CD4-positive, alpha-beta memory T cell (primary cell): ENCODE results near the gene BSN. TPM values are rescaled to one million over a fixed set of nuclear protein-coding genes. Genes with fewer than 3 reads are reported as not detected.
"Not testable (repeated sequence)": the region's sequence is repeated elsewhere in the genome, so short reads cannot be mapped to it uniquely, and the experiment has no call there.

Experiments
- CTCF ChIA-PET: fragments of 350-600 bp; sonication (Branson Sonifier 250); formaldehyde crosslinking; loops from one replicate; lab custom pipeline; 2021; ENCODE audit warnings: inconsistent platforms; ENCODE audit not compliant: partially characterized antibody; lab: Charles Lee
- POLR2A ChIA-PET: fragments of 350-600 bp; sonication (Branson Sonifier 250); formaldehyde crosslinking; loops from one replicate; lab custom pipeline; 2021; ENCODE audit not compliant: partially characterized antibody; lab: Charles Lee
- DNase-seq, 5 donors: peaks; one replicate each; pipeline versions ENCODE4 v3.0.0 to v3.0.0-alpha.2; 2020 to 2022; ENCODE audit warnings: mixed read lengths in 1 of 5
- H3K27ac ChIP-seq: one replicate; pipeline ENCODE4 v1.7.0; 2013; ENCODE audit warnings: low read depth, low read length
- H3K27me3 ChIP-seq: 2 replicates; pipeline ENCODE4 v1.7.0; 2013; ENCODE audit warnings: mild to moderate bottlenecking, low read length, moderate library complexity; ENCODE audit not compliant: insufficient read depth
- H3K36me3 ChIP-seq: 2 replicates; pipeline ENCODE4 v1.7.0; 2013; ENCODE audit warnings: mild to moderate bottlenecking, low read length, moderate library complexity; ENCODE audit not compliant: insufficient read depth
- H3K4me1 ChIP-seq: 2 replicates; pipeline ENCODE4 v1.7.0; 2013; ENCODE audit warnings: mild to moderate bottlenecking, low read length, moderate library complexity; ENCODE audit not compliant: insufficient read depth
- H3K4me3 ChIP-seq, 2 donors: one replicate each; pipeline ENCODE4 v1.7.0; 2013; ENCODE audit warnings: low read length in 2 of 2, mild to moderate bottlenecking in 1 of 2
- H3K9me3 ChIP-seq, 2 donors: one replicate each; pipeline ENCODE4 v1.7.0; 2013; ENCODE audit warnings: low read length in 2 of 2, control low read depth in 1 of 2; ENCODE audit not compliant: control insufficient read depth in 1 of 2
- H3K27ac Mint-ChIP-seq, 7 donors: one replicate each; pipeline ENCODE4 v1.8.0; 2020 to 2021; ENCODE audit warnings: mixed read lengths in 7 of 7, mild to moderate bottlenecking in 6 of 7, inconsistent platforms in 3 of 7, moderate library complexity in 3 of 7
- H3K27me3 Mint-ChIP-seq, 2 donors: one replicate each; pipeline ENCODE4 v1.8.0; 2020 to 2021; ENCODE audit warnings: mixed read lengths in 2 of 2
- H3K36me3 Mint-ChIP-seq, 2 donors: one replicate each; pipeline ENCODE4 v1.8.0; 2020 to 2021; ENCODE audit warnings: mixed read lengths in 2 of 2, inconsistent platforms in 1 of 2, mild to moderate bottlenecking in 1 of 2
- H3K4me1 Mint-ChIP-seq, 4 donors: one replicate each; pipeline ENCODE4 v1.8.0; 2020 to 2021; ENCODE audit warnings: mixed read lengths in 4 of 4, mild to moderate bottlenecking in 1 of 4
- H3K4me3 Mint-ChIP-seq, 8 donors: one replicate each; pipeline ENCODE4 v1.8.0; 2020 to 2021; ENCODE audit warnings: mixed read lengths in 8 of 8, mild to moderate bottlenecking in 7 of 8, moderate library complexity in 6 of 8, inconsistent platforms in 3 of 8
- H3K9me3 Mint-ChIP-seq, 8 donors: one replicate each; pipeline ENCODE4 v1.8.0; 2020 to 2021; ENCODE audit warnings: mixed read lengths in 8 of 8, mild to moderate bottlenecking in 5 of 8, inconsistent platforms in 3 of 8, moderate library complexity in 1 of 8
- intact Hi-C: fragments of 100-400 bp; cut with micrococcal nuclease; formaldehyde crosslinking; loops from one replicate; pipeline ENCODE4 v1.15.1; 2023
- polyA plus RNA-seq, 2 donors: library from polyadenylated mRNA; unstranded; fragments of 300-500 nt; fragmentation: Illumina TruSeq; gene quantifications; one replicate each; pipeline ENCODE4 v1.2.3, GENCODE V29; 2021
- total RNA-seq, 2 experiments: library from RNA; stranded (reverse); gene quantifications; one replicate each; pipeline ENCODE4 v1.2.3, GENCODE V29; 2021

BSN gene
- total and polyA plus RNA-seq, 4 experiments from 2014 or later, result 0.01 to 0.15 (median 0.06) TPM; not detected in 1

DNA sequence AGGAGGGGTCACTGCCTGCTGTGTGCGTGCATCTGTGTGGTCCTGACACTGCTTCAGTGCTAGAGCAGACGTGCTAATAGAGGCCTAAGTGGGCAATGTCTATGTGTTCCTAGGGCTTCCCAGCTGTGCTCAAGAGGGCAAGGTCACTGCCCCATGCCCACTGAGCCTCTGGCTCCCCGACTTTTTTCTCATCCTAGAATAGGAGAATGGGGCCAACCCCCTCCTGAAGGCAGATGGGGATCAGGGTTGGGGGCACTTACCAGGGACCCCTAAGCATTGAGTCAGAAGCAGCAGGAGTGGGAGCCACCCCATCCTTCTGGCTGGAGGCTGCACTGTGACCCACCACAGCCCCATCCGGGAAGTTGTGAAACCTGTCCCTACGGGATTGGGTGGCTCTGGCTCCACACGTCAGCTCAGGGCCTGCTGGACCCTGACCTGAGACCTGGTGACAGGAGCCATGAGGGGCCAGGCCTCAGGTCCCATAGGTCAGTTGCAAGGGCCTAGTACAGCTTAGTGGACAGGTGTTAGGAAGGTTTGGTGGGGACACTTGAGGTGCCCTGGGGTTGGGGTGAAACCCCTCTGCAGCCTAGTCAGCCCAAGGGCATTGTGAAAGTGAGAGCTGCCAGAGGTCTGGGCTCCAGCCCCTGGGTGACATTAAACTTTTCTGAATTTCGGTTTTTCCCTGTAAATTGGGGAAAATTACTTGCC is 134.2 kb downstream of the BSN start:
- H3K27me3 ChIP-seq, H3K27me3 Mint-ChIP-seq, DNase-seq, CTCF ChIA-PET, H3K9me3 ChIP-seq, H3K9me3 Mint-ChIP-seq, H3K36me3 ChIP-seq: not testable (repeated sequence)
- Mint-ChIP-seq H3K4me3 (peak overlapping the region; percentile 90 to 99 (median 96)), H3K4me1 (peaks cover 14 to 47% (median 30%) of the 10 kb centered on the region in 4 donors), H3K36me3 (peaks cover 0 to 15% of the 10 kb centered on the region in 2 donors), H3K27ac (peak overlapping the region; percentile 93 to 98 (median 97))
- POLR2A ChIA-PET, result interaction anchor here (1.2 to 1.8 kb wide), 4 partner anchors 9 to 149 kb away, joined by 3 to 5 read pairs (median 4); no protein-coding TSS in a partner anchor
- Histone ChIP-seq H3K4me1 (peaks cover 27% of the 10 kb centered on the region), H3K4me3 (peak overlapping the region; percentile 91 to 98), H3K27ac (peak overlapping the region; percentile 72)
- intact Hi-C loops, result loop anchor here (1.0 to 2.0 kb wide), 2 partner anchors 14 to 30 kb away; partner anchors contain the start of genes AMIGO3 and APEH

GRCh38 chr3:49689046-49689907 is 135.0 kb downstream of the BSN start, which contains the start of the genes MST1 and RNF123:
TSS of gene MST1 (minus strand) at chr3:49689474. CDS start at chr3:49688691, 783 bp downstream.
TSS of gene RNF123 (plus strand) at chr3:49689557. CDS start at chr3:49691166, 1,609 bp downstream.
- Mint-ChIP-seq H3K9me3 (no peaks in the 10 kb centered on the region), H3K27ac (peak within 1 kb of the TSS; percentile 93 to 98 (median 97))
- POLR2A ChIA-PET, result interaction anchor here (1.0 to 1.8 kb wide), 5 partner anchors 10 to 149 kb away, joined by 3 to 5 read pairs (median 4); no protein-coding TSS in a partner anchor

DNA sequence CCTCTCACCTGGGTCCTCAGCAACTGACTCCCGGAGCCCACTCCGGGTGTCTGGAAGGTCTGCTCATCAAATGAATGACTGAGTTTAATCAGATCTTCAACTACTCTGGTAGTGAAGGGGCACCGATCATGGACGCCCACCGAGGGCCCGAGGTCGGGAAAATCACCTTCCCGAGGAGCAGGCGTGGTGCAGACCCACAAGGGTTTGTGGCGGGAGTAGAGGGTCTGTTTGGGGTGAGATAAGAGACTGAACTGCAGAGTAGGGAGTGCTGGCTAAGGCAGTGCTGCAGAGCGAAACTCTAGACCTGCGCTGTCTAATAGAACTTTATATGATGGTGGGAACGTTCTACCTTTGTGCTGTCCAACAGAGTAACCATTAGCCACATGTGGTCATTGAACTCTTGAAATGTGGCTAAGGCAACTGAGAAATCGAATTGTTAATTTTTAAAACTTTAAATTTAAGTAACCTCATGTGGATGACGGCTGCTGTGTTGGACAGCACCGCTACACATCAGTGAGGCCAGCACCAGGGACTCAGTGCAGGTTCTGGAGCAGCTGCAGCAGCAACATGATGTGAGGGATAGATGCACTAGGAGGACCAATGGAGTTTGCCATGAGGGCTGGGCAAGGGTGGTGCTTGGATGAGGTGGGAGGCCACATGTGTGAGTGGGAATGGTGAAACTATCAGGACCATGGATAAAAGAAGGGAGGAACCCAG is 135.8 kb downstream of the BSN start:
- CTCF ChIA-PET, H3K36me3 ChIP-seq, H3K27me3 ChIP-seq, DNase-seq, H3K9me3 Mint-ChIP-seq, H3K9me3 ChIP-seq, H3K27me3 Mint-ChIP-seq, H3K36me3 Mint-ChIP-seq: not testable (repeated sequence)
- H3K27ac ChIP-seq, result peak overlapping the region; percentile 72
- intact Hi-C loops, result loop anchor here (1.0 to 2.0 kb wide), 2 partner anchors 16 to 29 kb away; partner anchors contain the start of genes AMIGO3 and APEH
- Mint-ChIP-seq H3K27ac (peak overlapping the region; percentile 93 to 98 (median 97)), H3K4me1 (peaks cover 16 to 52% (median 37%) of the 10 kb centered on the region in 4 donors), H3K4me3 (peak overlapping the region; percentile 90 to 99 (median 96))
- POLR2A ChIA-PET, result interaction anchor here (1.0 to 1.8 kb wide), 4 partner anchors 10 to 150 kb away, joined by 3 to 5 read pairs (median 4); no protein-coding TSS in a partner anchor
- peaks cover 27% of the 10 kb centered on the region for H3K4me1 ChIP-seq
- H3K4me3 ChIP-seq, result peak overlapping the region; percentile 91 to 98

More at GRCh38 chr3:49689046-49689907, 135.0 kb downstream of the BSN start, which contains the start of the genes MST1 and RNF123:
- H3K9me3 ChIP-seq, result no peaks in the 10 kb centered on the region
- H3K4me3 Mint-ChIP-seq, result peak within 1 kb of the TSS; percentile 90 to 99 (median 96)
- peaks cover 0 to 11% of the 10 kb centered on the region in 2 donors for H3K36me3 Mint-ChIP-seq
- CTCF ChIA-PET, result no interaction called here
- H3K4me3 ChIP-seq, result peak within 1 kb of the TSS; percentile 91 to 98
- no peaks in the 10 kb centered on the region for H3K27me3 ChIP-seq
- intact Hi-C loops, result loop anchor here (1.0 to 2.0 kb wide), 2 partner anchors 15 to 30 kb away; partner anchors contain the start of genes AMIGO3 and APEH
- peak; percentile 90 to 95 (median 92) for DNase-seq
- H3K4me1 ChIP-seq, result peaks cover 27% of the 10 kb centered on the region
- peaks cover 16 to 52% (median 35%) of the 10 kb centered on the region in 4 donors for H3K4me1 Mint-ChIP-seq
- peak within 1 kb of the TSS; percentile 72 for H3K27ac ChIP-seq
- H3K27me3 Mint-ChIP-seq, result peaks cover 2 to 3% of the 10 kb centered on the region in 2 donors
- H3K36me3 ChIP-seq, result no peaks in the 10 kb centered on the region

GRCh38 chr3:49690856-49691255 is 136.6 kb downstream of the BSN start:
- intact Hi-C loops, H3K27me3 ChIP-seq, DNase-seq, POLR2A ChIA-PET, H3K9me3 Mint-ChIP-seq, H3K27ac ChIP-seq, H3K36me3 Mint-ChIP-seq, H3K9me3 ChIP-seq, CTCF ChIA-PET, H3K36me3 ChIP-seq, H3K4me3 ChIP-seq, H3K27me3 Mint-ChIP-seq: not testable (repeated sequence)
- peaks cover 16 to 52% (median 35%) of the 10 kb centered on the region in 4 donors for H3K4me1 Mint-ChIP-seq
- H3K4me3 Mint-ChIP-seq, result peak overlapping the region; percentile 90 to 99 (median 96)
- peaks cover 27% of the 10 kb centered on the region for H3K4me1 ChIP-seq
- H3K27ac Mint-ChIP-seq, result peak overlapping the region in 4 of 7 donors; percentile 29 to 96 (median 48)

- Mint-ChIP-seq H3K4me3 (peak overlapping the region in 5 of 8 donors; percentile 20 to 95 (median 56)), H3K4me1 (peaks cover 16 to 52% (median 35%) of the 10 kb centered on the region in 4 donors), H3K27ac (peak overlapping the region in 2 of 7 donors; percentile 65 to 71)
- H3K4me3 ChIP-seq, H3K36me3 ChIP-seq, CTCF ChIA-PET, intact Hi-C loops, H3K27ac ChIP-seq, H3K27me3 ChIP-seq, H3K9me3 Mint-ChIP-seq, H3K27me3 Mint-ChIP-seq, H3K36me3 Mint-ChIP-seq, DNase-seq, POLR2A ChIA-PET, H3K9me3 ChIP-seq: not testable (repeated sequence)
- peaks cover 27% of the 10 kb centered on the region for H3K4me1 ChIP-seq
Observed at GRCh38 chr3:49691481-49691880, 137.2 kb downstream of the BSN start.

DNA sequence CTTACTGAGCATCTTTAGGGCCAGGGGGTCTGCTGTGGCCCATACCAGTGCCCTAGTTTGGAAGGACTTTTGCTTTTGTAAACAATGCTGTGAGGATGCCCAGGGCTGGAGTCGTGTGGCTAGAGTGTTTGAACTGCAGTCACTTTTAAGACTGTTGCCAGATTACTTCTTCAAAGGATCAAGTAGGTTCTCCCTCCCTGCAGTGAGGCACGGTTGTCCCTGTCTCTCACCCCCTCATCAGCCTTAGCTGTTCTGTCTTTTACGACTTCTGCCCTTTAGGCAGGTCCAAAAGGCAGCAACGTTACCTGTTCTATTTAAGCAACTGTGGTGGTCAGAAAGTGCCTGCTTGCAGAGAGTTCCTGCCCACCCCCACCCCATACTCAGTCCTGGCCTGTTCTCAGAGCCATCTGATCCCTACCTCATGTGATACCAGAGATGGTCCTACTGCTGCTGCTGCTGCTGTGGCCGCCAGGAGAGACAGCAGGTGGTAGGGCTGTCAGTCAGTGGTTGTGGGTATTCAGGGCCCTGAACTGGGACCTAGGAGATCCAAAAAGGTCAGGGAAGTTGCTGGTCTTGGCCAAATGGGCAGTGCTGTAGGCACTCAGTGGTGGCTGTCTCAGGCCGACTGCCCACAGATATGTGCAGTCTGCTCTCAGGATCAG is 140.3 kb downstream of the BSN start:
- H3K9me3 ChIP-seq, H3K9me3 Mint-ChIP-seq, intact Hi-C loops, H3K27me3 ChIP-seq, CTCF ChIA-PET, DNase-seq, H3K27me3 Mint-ChIP-seq, H3K4me3 Mint-ChIP-seq, POLR2A ChIA-PET, H3K27ac ChIP-seq, H3K36me3 ChIP-seq, H3K36me3 Mint-ChIP-seq, H3K4me3 ChIP-seq: not testable (repeated sequence)
- H3K4me1 ChIP-seq, result peaks cover 20% of the 10 kb centered on the region
- Mint-ChIP-seq H3K27ac (peak overlapping the region in 1 of 7 donors; percentile 17), H3K4me1 (peaks cover 11 to 33% (median 24%) of the 10 kb centered on the region in 4 donors)
